Stimulated activated effector memory CD8-positive, alpha-beta T cell treated with anti-CD3 and anti-CD28 coated beads, Interleukin-12 subunit alpha, Interleukin-12 subunit beta, amount 100 ng/mL, for 72 hours (primary cell): Measurements from ENCODE around the gene PPP3R1.

ENCODE experiments used
- ATAC-seq: fragments of 150-1000 bp; cut with Tn5 transposase; 2 replicates; pipeline ENCODE4 v1.10.0; 2021
- DNase-seq, 2 donors: peaks; one replicate each; pipeline ENCODE4 v3.0.0; 2021 to 2022; ENCODE audit warnings: low spot score in 2 of 2
- H3K27ac Mint-ChIP-seq: one replicate; pipeline ENCODE4 v1.8.0; 2022; ENCODE audit warnings: mild to moderate bottlenecking, mixed read lengths
- H3K36me3 Mint-ChIP-seq: one replicate; pipeline ENCODE4 v1.8.0; 2022; ENCODE audit warnings: mild to moderate bottlenecking, mixed read lengths
- H3K4me1 Mint-ChIP-seq: one replicate; pipeline ENCODE4 v1.8.0; 2022; ENCODE audit warnings: mixed read lengths
- H3K4me3 Mint-ChIP-seq: one replicate; pipeline ENCODE4 v1.8.0; 2022; ENCODE audit warnings: mild to moderate bottlenecking, mixed read lengths
- H3K9me3 Mint-ChIP-seq: one replicate; pipeline ENCODE4 v1.8.0; 2022; ENCODE audit warnings: mixed read lengths

Gene PPP3R1

DNA sequence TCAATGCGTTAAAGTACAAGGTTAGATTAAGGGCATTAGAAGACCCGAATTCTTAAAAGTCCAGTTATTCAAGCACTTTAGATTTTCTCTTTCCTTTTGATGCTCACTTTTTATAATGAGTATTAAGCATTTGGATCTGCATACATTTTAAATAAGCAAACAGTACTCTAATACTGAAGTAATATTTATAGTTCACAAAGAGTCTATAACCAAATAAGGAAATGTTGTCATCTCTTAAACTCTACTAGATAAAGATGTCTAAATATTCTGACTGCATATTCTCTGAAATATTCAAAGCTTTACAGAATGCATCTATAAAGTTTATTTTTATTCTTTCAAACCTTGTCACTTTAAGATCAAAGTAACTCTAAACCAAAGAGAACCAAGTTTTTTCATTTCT is 25.5 kb downstream of the PPP3R1 start:
- no peaks in the 10 kb centered on the region for H3K9me3 Mint-ChIP-seq
- H3K36me3 Mint-ChIP-seq: no peaks in the 10 kb centered on the region
- H3K4me1 Mint-ChIP-seq: peaks cover 84% of the 10 kb centered on the region
- no peak overlapping the region for H3K4me3 Mint-ChIP-seq
- no peak for ATAC-seq
- no peak overlapping the region for H3K27ac Mint-ChIP-seq
- DNase-seq: no peak

DNA sequence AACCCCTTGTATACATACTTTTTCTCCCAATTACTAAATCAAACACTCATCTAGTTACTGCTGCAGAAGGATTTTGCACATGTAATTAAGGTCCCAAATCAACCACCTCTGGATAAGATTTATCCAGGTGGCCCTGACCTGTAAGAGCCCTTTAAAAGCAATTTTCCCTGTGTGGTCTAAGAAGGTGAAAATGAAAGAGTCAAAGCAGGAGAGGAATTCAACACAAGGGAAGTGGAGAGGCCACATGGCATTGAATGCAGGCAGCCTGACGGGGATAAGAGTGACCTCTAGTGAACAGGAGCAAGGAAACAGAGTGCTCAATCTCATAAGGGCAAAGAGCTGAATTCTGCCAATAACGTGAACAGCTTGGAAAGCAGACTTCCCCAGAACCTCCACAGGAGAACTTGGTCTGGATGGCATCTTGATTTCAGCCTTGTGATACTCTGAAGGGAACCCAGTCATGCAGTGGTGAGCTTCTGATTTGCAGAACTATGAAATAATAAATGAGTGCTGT is 27.2 kb downstream of the PPP3R1 start:
- Mint-ChIP-seq H3K4me1 (peaks cover 86% of the 10 kb centered on the region), H3K4me3 (no peak overlapping the region), H3K9me3 (no peaks in the 10 kb centered on the region), H3K27ac (peak overlapping the region; percentile 43), H3K36me3 (no peaks in the 10 kb centered on the region)
- peak; percentile 69 for ATAC-seq
- no peak for DNase-seq

DNA sequence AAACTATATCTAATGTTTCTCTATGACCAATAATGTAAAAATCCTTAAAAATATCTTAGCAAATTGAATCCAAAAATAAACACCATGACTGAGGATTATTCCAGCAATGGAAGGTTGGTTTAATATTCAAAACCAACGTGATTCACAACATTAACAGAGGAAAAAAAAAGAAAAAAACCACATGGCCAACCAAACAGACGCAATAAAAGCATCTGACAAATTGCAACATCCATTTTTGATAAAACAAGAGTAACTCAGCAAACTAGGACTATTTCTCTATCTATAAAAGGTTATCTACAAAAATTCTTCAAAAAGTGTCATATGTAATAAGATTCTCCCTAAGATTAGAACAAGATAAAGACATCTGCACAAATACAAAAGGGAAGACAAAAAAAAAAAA is 28.9 kb downstream of the PPP3R1 start:
- Mint-ChIP-seq H3K4me3 (no peak overlapping the region), H3K27ac (peak overlapping the region; percentile 4), H3K36me3 (no peaks in the 10 kb centered on the region), H3K9me3 (no peaks in the 10 kb centered on the region), H3K4me1 (peaks cover 86% of the 10 kb centered on the region)
- DNase-seq: no peak
- ATAC-seq: no peak

DNA sequence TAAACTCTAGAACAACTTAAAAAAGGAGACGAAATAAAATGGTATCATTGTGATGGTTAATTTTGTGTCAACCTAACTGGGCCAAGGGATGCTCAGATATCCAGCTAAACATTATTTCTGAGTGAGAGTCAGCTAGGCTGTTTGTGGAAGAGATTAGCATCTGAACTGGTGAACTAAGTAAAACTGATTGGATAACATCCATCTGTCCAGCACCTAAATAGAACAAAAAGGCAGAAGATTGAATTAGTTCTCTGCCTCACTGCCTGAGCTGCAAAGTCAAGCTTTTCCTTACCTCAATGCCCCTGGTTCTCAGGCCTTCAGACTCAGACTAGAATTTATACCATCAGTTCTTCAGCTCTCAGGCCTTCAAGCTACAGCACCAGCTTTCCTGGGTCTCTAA is 30.0 kb downstream of the PPP3R1 start:
- no peak for DNase-seq
- no peaks in the 10 kb centered on the region for H3K36me3 Mint-ChIP-seq
- H3K9me3 Mint-ChIP-seq: no peaks in the 10 kb centered on the region
- ATAC-seq: no peak
- no peak overlapping the region for H3K4me3 Mint-ChIP-seq
- peak overlapping the region; percentile 21 for H3K27ac Mint-ChIP-seq
- peaks cover 80% of the 10 kb centered on the region for H3K4me1 Mint-ChIP-seq

- ATAC-seq (no peak), DNase-seq (no peak)
- no peaks in the 10 kb centered on the region for H3K9me3 Mint-ChIP-seq
- peaks cover 34% of the 10 kb centered on the region for H3K36me3 Mint-ChIP-seq
- H3K4me1 Mint-ChIP-seq: peaks cover 81% of the 10 kb centered on the region
- peak overlapping the region; percentile 75 for H3K27ac Mint-ChIP-seq
- peak overlapping the region; percentile 13 for H3K4me3 Mint-ChIP-seq
Observed at GRCh38 chr2:68218343-68218901, 33.9 kb downstream of the PPP3R1 start.

GRCh38 chr2:68217729-68218128 is 34.6 kb downstream of the PPP3R1 start:
- DNase-seq: no peak
- peaks cover 34% of the 10 kb centered on the region for H3K36me3 Mint-ChIP-seq
- H3K27ac Mint-ChIP-seq: no peak overlapping the region
- H3K9me3 Mint-ChIP-seq: no peaks in the 10 kb centered on the region
- no peak for ATAC-seq
- peaks cover 82% of the 10 kb centered on the region for H3K4me1 Mint-ChIP-seq
- H3K4me3 Mint-ChIP-seq: no peak overlapping the region

DNA sequence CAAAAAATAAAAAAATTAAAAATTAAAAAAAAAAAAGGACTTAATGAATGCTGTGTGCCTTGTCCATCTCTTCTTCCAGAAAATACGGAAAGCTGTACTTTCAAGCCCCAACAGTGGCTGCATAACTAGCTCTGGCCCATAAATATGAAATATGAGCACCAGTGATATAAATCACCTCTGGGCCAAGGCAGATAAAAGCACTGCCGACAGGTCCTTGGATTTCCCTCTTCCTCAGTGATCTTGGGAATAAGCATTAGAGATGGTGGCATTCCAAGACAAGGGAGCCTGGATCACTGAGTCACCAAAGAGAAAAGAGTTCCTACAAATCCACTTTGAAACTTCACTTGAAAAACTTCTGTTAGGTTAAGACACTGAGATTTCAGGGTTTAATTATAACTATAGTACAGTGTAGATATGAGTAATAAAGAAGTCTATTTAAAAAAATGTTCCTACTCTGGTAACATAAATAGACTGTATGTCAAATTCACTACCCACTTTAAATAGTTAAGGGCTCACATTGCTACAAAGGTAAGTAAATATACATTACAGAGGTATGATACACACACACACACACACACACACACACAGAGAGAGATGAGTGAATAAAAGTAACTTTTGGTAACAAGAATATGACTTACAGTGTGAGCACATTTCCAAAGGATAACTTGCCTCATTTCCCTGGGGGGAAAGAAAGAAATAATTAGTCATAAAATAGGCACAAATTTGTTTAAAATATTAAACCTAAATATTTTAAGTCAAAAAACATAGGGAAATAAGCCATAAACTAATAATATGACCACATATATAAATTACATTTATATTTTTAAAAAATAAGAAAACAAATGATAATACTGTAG is 35.6 kb downstream of the PPP3R1 start:
- H3K4me3 Mint-ChIP-seq: no peak overlapping the region

DNA sequence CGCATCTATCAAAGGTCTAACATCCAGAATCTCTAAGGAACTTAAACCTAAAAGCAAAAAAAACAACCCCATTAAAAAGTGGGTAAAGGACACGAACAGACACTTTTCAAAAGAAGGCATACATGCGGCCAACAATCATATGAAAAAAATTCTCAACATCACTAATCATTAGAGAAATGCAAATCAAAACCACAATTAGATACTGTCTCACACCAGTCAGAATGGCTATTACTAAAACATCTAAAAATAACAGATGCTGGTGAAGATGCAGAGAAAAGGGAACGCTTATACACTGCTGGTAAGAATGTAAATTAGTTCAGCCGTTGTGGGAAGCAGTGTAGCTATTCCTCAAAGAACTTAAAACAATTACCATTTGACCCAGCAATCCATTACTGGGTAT is 38.0 kb downstream of the PPP3R1 start:
- Mint-ChIP-seq H3K4me1 (peaks cover 74% of the 10 kb centered on the region), H3K4me3 (no peak overlapping the region), H3K9me3 (no peaks in the 10 kb centered on the region), H3K27ac (peak overlapping the region; percentile 24), H3K36me3 (peaks cover 61% of the 10 kb centered on the region)
- DNase-seq: no peak
- no peak for ATAC-seq

More for the DNA sequence above, 35.6 kb downstream of the PPP3R1 start:
- Mint-ChIP-seq H3K4me1 (peaks cover 81% of the 10 kb centered on the region), H3K9me3 (no peaks in the 10 kb centered on the region), H3K27ac (no peak overlapping the region), H3K36me3 (peaks cover 40% of the 10 kb centered on the region)
- ATAC-seq: no peak
- no peak for DNase-seq

DNA sequence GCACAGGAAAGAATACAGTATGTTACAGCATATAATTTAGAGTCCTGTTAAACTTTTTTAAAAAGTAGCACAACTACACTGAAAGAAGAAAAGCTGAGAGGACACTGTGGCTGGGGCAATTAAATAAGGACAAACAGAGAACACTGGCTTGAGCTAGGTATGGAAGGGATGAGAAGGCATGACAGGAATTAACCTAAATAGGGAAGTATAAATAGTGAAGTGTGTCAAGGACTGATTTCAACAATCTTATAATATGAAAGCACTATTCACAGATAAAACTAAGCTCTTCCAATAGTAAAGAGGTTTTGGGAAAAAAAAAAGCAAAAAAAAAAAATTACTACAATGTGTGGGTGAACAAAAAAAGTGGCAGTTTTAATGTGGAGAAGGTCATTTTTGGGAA is 45.5 kb downstream of the PPP3R1 start:
- DNase-seq (no peak), ATAC-seq (no peak)
- H3K27ac Mint-ChIP-seq: peak overlapping the region; percentile 57
- peaks cover 69% of the 10 kb centered on the region for H3K4me1 Mint-ChIP-seq
- no peaks in the 10 kb centered on the region for H3K9me3 Mint-ChIP-seq
- no peak overlapping the region for H3K4me3 Mint-ChIP-seq
- peaks cover 71% of the 10 kb centered on the region for H3K36me3 Mint-ChIP-seq

GRCh38 chr2:68203587-68203986 is 48.7 kb downstream of the PPP3R1 start:
- Mint-ChIP-seq H3K4me3 (peak overlapping the region; percentile 39), H3K27ac (peak overlapping the region; percentile 77), H3K36me3 (peaks cover 53% of the 10 kb centered on the region), H3K9me3 (no peaks in the 10 kb centered on the region), H3K4me1 (peaks cover 70% of the 10 kb centered on the region)
- peak; percentile 95 for ATAC-seq
- DNase-seq: no peak

GRCh38 chr2:68200157-68200787 is 52.1 kb downstream of the PPP3R1 start:
- ATAC-seq (peak; percentile 68), DNase-seq (no peak)
- Mint-ChIP-seq H3K36me3 (peaks cover 36% of the 10 kb centered on the region), H3K4me1 (peaks cover 58% of the 10 kb centered on the region), H3K27ac (peak overlapping the region; percentile 27), H3K4me3 (no peak overlapping the region), H3K9me3 (no peaks in the 10 kb centered on the region)

DNA sequence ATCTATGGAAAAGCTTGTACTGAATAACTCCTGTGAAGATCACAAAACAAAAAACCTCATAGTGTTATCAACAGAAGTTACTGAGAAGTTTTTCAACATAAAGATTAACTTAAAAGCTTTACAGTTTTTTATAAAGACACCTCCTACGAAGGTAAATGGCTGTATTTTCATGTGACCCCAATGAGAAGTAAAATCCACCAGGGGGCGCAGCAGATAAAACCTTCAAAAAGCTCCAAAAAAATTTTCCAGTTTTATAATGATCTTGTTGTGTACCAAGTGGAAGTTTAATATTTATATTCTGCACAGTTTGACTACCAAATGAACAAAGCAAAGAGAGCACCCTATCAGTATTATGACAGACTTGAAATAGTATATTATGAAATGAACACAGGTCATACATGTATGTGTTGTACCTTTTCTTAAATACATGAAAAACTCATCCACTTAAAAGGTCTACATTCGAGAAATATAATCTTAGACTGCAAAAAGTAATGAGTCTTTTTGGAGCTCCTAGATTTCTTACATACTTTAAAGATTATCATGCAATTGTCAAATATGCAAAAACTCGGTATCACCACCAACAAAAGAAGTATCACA is 56.1 kb downstream of the PPP3R1 start:
- peak overlapping the region; percentile 12 for H3K27ac Mint-ChIP-seq
- peaks cover 47% of the 10 kb centered on the region for H3K4me1 Mint-ChIP-seq
- no peak for ATAC-seq
- DNase-seq: no peak
- H3K9me3 Mint-ChIP-seq: no peaks in the 10 kb centered on the region
- H3K36me3 Mint-ChIP-seq: peaks cover 21% of the 10 kb centered on the region
- H3K4me3 Mint-ChIP-seq: no peak overlapping the region

DNA sequence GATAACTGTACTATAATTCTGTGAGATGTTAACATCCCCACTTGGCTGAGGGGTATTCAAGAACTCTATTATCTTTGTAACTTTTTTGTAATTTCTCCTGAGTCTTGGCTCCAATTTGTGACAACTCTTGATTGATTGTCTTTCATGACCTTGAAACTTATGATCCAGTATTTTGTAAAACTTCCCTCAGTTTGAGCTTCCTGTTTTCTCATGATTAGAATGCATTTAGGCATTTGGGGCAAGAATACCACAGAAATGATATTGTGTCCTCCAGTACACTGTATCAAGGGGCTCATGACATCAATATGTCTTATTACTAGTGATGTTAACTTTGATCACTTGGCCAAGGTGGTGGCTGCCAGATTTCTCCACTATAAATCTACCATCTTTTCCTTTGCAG is 57.2 kb downstream of the PPP3R1 start:
- Mint-ChIP-seq H3K36me3 (peaks cover 21% of the 10 kb centered on the region), H3K4me1 (peaks cover 44% of the 10 kb centered on the region), H3K4me3 (no peak overlapping the region), H3K27ac (no peak overlapping the region), H3K9me3 (no peaks in the 10 kb centered on the region)
- DNase-seq (no peak), ATAC-seq (no peak)

DNA sequence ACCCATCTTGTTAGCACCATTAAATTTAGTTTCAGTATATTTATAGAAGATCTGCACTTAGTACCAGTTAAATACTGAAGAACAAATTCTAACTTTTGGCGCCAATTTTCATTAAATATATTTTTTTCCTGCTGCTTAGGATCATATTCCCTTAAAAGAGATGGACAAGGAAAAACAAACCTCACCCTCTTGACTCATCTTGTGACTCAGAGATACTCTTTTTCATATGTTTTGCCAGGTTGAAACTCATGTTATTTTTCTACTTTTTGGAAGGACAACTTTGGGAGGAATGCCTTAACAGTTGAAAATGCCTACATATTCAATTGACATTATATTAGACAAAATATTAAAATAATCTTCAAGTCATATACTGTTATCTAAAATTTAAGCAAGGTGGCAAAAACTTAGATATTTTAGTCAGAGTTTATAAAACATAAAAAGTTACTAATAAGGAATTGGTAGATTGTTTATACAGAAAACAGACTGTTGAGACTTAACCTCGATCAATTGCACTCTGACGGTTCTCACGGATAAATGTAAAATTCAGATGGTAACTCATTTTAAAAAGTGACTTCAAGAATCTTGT is 58.5 kb downstream of the PPP3R1 start:
- no peak for DNase-seq

DNA sequence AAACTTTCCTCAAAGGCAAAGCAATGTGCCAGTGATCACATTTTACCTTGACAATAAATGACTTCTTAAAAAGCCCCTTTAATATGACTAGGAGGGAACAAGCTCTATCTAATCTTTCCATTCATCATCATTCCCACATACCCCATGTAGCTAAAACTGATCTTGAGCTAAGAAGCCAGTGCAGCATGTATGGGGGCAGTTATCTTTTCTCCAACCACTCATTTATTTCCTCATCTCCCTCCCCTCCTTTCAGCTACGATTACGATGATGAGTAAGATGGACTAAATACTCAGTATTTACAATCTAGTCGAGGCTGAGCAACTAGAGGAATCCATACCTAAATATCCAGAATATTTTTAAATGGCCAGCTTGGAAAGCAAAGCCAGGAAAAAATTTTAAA is 59.2 kb downstream of the PPP3R1 start:
- peak overlapping the region; percentile 58 for H3K27ac Mint-ChIP-seq
- peaks cover 42% of the 10 kb centered on the region for H3K4me1 Mint-ChIP-seq
- peak; percentile 77 for ATAC-seq
- H3K9me3 Mint-ChIP-seq: no peaks in the 10 kb centered on the region
- no peak overlapping the region for H3K4me3 Mint-ChIP-seq
- peaks cover 27% of the 10 kb centered on the region for H3K36me3 Mint-ChIP-seq
- DNase-seq: no peak

More for the DNA sequence above, 58.5 kb downstream of the PPP3R1 start:
- Mint-ChIP-seq H3K27ac (peak overlapping the region; percentile 58), H3K4me3 (no peak overlapping the region), H3K9me3 (no peaks in the 10 kb centered on the region), H3K4me1 (peaks cover 42% of the 10 kb centered on the region), H3K36me3 (peaks cover 20% of the 10 kb centered on the region)
- no peak for ATAC-seq
